Type B pancreatic cell (in vitro differentiated cells): Measurements from ENCODE around the gene NUDT14. TPM values are rescaled to one million over a fixed set of nuclear protein-coding genes. Genes with fewer than 3 reads are reported as not detected.

Experiments used
- DNase-seq: peaks from one replicate; pipeline ENCODE4 v3.0.0; 2021; ENCODE audit warnings: mixed read lengths; ENCODE audit not compliant: unreplicated experiment; ENCODE audit errors: extremely low spot score
- H3K27ac Mint-ChIP-seq: 2 replicates; pipeline ENCODE4 v1.8.0; 2021; ENCODE audit warnings: mild to moderate bottlenecking, mixed read lengths
- H3K27me3 Mint-ChIP-seq: 2 replicates; pipeline ENCODE4 v1.8.0; 2021; ENCODE audit warnings: mixed read lengths
- H3K36me3 Mint-ChIP-seq: 2 replicates; pipeline ENCODE4 v1.8.0; 2021; ENCODE audit warnings: mixed read lengths
- H3K4me1 Mint-ChIP-seq: one replicate; pipeline ENCODE4 v1.8.0; 2021; ENCODE audit warnings: mixed read lengths; ENCODE audit not compliant: unreplicated experiment
- H3K4me3 Mint-ChIP-seq: 2 replicates; pipeline ENCODE4 v1.8.0; 2021; ENCODE audit warnings: mild to moderate bottlenecking, mixed read lengths
- H3K9me3 Mint-ChIP-seq: 2 replicates; pipeline ENCODE4 v1.8.0; 2021; ENCODE audit warnings: mixed read lengths
- total RNA-seq: library from RNA; stranded (reverse); gene quantifications from 2 replicates; pipeline ENCODE4 v1.2.1, GENCODE V29; 2021; ENCODE audit warnings: low replicate concordance
- TF ChIP-seq, protein P1 (sequence below): fragments of 200-600 bp; sonication (generic); conservative IDR thresholded peaks from 2 replicates; pipeline ENCODE4 v1.5.0; 2021; ENCODE audit warnings: antibody characterized with exemption, mild to moderate bottlenecking

NUDT14 gene
- total RNA-seq, 1 donor from 2014 or later, result 33.3 TPM

DNA sequence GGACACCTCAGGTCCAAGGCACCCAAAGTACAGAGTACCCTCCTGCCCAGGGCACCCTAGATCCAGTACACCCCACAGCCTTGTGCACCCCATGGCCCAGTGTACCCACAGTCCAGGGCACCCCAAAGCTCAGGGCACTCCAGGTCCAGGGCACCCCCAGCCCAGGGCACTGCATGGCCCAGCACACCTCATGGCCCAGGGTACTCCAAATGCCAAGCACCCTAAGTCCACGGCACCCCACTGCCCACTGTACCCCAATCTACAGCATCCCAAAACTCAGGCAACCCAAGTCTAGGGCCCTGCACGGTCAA, 18.5 kb downstream of the NUDT14 start:
- DNase-seq, result no peak
- Mint-ChIP-seq H3K27ac (no peak overlapping the region), H3K4me1 (no peaks in the 10 kb centered on the region), H3K4me3 (no peak overlapping the region), H3K9me3 (no peaks in the 10 kb centered on the region), H3K27me3 (peaks cover 9% of the 10 kb centered on the region), H3K36me3 (no peaks in the 10 kb centered on the region)
- TF ChIP-seq, protein P1, sequence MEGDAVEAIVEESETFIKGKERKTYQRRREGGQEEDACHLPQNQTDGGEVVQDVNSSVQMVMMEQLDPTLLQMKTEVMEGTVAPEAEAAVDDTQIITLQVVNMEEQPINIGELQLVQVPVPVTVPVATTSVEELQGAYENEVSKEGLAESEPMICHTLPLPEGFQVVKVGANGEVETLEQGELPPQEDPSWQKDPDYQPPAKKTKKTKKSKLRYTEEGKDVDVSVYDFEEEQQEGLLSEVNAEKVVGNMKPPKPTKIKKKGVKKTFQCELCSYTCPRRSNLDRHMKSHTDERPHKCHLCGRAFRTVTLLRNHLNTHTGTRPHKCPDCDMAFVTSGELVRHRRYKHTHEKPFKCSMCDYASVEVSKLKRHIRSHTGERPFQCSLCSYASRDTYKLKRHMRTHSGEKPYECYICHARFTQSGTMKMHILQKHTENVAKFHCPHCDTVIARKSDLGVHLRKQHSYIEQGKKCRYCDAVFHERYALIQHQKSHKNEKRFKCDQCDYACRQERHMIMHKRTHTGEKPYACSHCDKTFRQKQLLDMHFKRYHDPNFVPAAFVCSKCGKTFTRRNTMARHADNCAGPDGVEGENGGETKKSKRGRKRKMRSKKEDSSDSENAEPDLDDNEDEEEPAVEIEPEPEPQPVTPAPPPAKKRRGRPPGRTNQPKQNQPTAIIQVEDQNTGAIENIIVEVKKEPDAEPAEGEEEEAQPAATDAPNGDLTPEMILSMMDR, result no peak

DNA sequence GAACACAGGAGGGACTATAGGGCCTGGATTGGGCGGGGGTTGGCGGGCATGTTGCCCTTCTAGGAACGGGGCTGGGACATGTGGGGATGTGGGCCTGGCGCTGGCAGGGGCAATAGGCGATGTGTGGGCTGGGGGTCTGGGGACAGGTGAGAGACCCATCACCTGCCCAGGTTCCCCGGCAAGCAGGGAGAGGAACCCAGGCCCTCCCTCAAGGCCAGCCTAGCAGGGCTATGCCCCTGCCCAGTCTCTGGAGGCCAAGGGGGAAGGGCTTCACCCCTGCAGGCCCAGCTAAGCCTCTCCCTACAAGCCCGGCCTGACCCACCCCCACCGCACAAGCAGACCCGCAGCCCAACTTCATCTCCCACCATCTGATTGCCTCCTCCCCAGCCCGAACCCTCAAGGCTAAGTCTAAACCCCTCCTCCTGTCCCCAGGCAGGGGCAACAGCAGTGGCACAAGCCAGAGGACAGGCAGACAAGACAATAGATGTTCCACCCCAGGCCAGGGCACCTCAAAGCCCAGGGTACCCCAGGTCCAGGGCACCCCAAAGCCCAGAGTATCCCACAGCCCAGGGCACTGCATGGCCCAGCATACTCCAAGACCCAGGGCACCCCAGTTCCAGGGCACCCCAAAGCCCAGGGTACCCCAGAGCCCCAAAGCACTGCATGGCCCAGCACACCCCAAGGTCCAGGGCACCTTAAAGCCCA, 19.0 kb downstream of the NUDT14 start:
- H3K9me3 Mint-ChIP-seq, result no peaks in the 10 kb centered on the region
- H3K36me3 Mint-ChIP-seq, result no peaks in the 10 kb centered on the region
- TF ChIP-seq, protein P1, result no peak
- no peaks in the 10 kb centered on the region for H3K4me1 Mint-ChIP-seq
- no peak overlapping the region for H3K4me3 Mint-ChIP-seq
- H3K27ac Mint-ChIP-seq, result no peak overlapping the region
- DNase-seq, result no peak
- H3K27me3 Mint-ChIP-seq, result peaks cover 9% of the 10 kb centered on the region

DNA sequence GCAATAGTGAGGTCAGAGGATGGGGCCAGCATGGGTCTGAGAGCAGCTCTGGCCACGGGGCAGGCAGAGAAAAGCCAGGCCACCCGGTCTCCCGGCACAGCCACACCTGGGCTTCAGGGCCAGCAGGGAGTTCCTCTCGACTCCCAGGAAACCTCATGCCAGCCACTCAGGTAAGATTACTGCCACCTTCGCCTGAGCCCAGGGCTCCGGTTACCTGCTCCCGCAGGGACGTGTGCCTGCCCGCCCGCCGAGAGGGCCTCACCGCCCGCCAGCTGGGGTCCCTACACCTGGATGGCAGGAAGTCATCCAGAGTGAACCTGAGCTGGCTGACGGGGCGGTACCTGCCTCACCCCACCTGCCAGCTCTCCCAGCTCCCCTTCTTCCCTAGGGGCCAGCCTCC, 19.8 kb downstream of the NUDT14 start:
- Mint-ChIP-seq H3K4me3 (no peak overlapping the region), H3K27me3 (peaks cover 3% of the 10 kb centered on the region), H3K4me1 (no peaks in the 10 kb centered on the region), H3K9me3 (no peaks in the 10 kb centered on the region), H3K27ac (no peak overlapping the region), H3K36me3 (no peaks in the 10 kb centered on the region)
- TF ChIP-seq, protein P1, result no peak
- no peak for DNase-seq

DNA sequence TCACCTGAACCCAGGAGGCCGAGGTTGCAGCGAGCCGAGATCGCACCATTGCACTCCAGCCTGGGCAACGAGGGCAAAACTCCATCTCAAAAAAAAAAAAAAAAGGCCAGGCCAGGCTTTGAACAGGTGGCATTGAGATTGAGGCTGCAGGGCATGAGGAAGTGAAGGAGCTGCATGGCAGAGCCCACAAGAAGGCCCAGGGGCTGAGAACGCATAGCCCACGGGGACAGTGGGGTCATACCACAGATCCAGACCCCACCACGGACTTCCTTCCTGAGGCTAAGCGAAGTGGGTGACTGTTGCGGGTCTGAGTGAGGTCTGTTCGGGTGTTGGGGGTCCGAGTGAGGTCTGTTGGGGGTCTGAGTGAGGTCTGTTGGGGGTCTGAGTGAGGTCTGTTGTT, 20.3 kb downstream of the NUDT14 start:
- DNase-seq, result no peak
- no peaks in the 10 kb centered on the region for H3K4me1 Mint-ChIP-seq

DNA sequence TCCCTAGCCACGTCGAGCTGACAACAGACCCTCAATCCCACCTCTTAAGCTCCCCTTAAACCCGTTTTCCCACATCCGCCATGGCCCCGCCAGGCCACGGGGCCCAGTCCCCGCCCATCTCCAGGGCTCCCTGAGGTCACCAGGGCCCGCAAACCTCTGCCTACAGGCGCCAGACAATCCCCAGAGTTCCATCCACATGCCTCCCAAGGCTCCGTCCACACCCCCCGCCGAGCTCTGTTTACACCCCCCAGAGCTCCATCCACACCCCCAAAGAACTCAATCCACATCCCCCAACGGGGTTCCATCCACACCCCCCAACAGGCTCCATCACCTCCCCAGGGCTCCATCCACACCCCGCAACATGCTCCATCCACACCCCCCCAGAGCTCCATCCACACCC, 21.8 kb downstream of the NUDT14 start:
- Mint-ChIP-seq H3K36me3 (no peaks in the 10 kb centered on the region), H3K4me3 (no peak overlapping the region), H3K9me3 (no peaks in the 10 kb centered on the region), H3K4me1 (no peaks in the 10 kb centered on the region), H3K27ac (no peak overlapping the region), H3K27me3 (no peaks in the 10 kb centered on the region)
- TF ChIP-seq, protein P1, result no peak
- DNase-seq, result no peak

More for the DNA sequence above, 20.3 kb downstream of the NUDT14 start:
- Mint-ChIP-seq H3K36me3 (no peaks in the 10 kb centered on the region), H3K27ac (no peak overlapping the region), H3K4me3 (no peak overlapping the region), H3K27me3 (peaks cover 3% of the 10 kb centered on the region), H3K9me3 (no peaks in the 10 kb centered on the region)
- TF ChIP-seq, protein P1, result no peak

DNA sequence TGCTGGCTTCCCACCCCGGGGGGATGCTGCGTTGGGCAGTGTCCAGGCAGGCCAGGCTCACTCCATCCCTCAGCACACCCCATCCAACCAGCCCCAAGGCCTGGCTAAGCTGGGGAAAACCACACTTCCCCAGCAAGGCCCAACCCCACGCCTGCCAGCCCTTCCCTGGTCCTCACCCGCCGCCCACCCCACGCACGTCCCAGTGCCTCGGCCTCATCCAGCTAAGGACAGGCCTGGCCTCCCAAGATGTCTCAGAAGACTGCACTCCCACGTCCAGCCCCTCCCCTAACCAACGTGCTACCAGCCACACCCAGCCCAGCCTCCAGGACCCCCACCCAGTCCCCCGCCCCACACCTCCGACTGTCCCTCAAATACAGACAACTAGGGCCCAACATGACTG, 22.3 kb downstream of the NUDT14 start:
- DNase-seq, result no peak
- Mint-ChIP-seq H3K9me3 (no peaks in the 10 kb centered on the region), H3K27ac (no peak overlapping the region), H3K4me3 (no peak overlapping the region), H3K4me1 (no peaks in the 10 kb centered on the region), H3K27me3 (no peaks in the 10 kb centered on the region), H3K36me3 (no peaks in the 10 kb centered on the region)
- TF ChIP-seq, protein P1, result no peak
